Keratinocyte (primary cell): ENCODE results near the gene MED27. TPM values are rescaled to one million over a fixed set of nuclear protein-coding genes. Genes with fewer than 3 reads are reported as not detected.

ENCODE experiments used
- DNase-seq: peaks from one replicate; pipeline ENCODE4 v3.0.0-alpha.2; 2011; ENCODE audit warnings: low read depth, missing footprints, low spot score
- FAIRE-seq: peaks from 2 replicates; lab custom pipeline; 2011; peaks lifted over from hg19 to GRCh38; lab: Jason Lieb, UNC
- H2AFZ ChIP-seq: 2 replicates; pipeline ENCODE4 v1.6.0; 2012; ENCODE audit warnings: low read length, control low read depth, inconsistent platforms; ENCODE audit not compliant: control insufficient read depth
- H3K27ac ChIP-seq: 2 replicates; pipeline ENCODE4 v1.5.1; 2011; ENCODE audit warnings: low read length; ENCODE audit not compliant: control insufficient read depth, insufficient read depth
- H3K27me3 ChIP-seq: 3 replicates; pipeline ENCODE4 v1.6.0; 2011; ENCODE audit warnings: low read length; ENCODE audit not compliant: control insufficient read depth, insufficient read depth; ENCODE audit errors: extremely low read depth
- H3K36me3 ChIP-seq, 2 experiments: 2 replicates in 1 of 2; 3 replicates in 1 of 2; pipeline ENCODE4 v1.5.1; 2011; ENCODE audit warnings: low read length in 2 of 2, mild to moderate bottlenecking in 1 of 2; ENCODE audit not compliant: control insufficient read depth in 2 of 2, insufficient read depth in 2 of 2; ENCODE audit errors: extremely low read depth in 1 of 2
- H3K4me1 ChIP-seq: 3 replicates; pipeline ENCODE4 v1.5.1; 2011; ENCODE audit warnings: low read length; ENCODE audit not compliant: control insufficient read depth, insufficient read depth; ENCODE audit errors: extremely low read depth
- H3K4me2 ChIP-seq: 3 replicates; pipeline ENCODE4 v1.6.0; 2011; ENCODE audit warnings: low read depth, low read length; ENCODE audit not compliant: control insufficient read depth, insufficient read depth; ENCODE audit errors: extremely low read depth
- H3K4me3 ChIP-seq, 3 experiments: fragments of 200-600 bp in 1 of 3; sonication (generic) in 1 of 3; 2 replicates in 2 of 3; 3 replicates in 1 of 3; pipeline ENCODE4 v1.5.1; 2011 to 2016; ENCODE audit warnings: low read length in 3 of 3, mild to moderate bottlenecking in 3 of 3, control low read depth in 2 of 3, inconsistent platforms in 1 of 3, low read depth in 1 of 3, mixed read lengths in 1 of 3, mixed run types in 1 of 3, moderate library complexity in 1 of 3; ENCODE audit not compliant: control insufficient read depth in 2 of 3, insufficient read depth in 2 of 3; ENCODE audit errors: extremely low read depth in 1 of 3
- H3K79me2 ChIP-seq: 2 replicates; pipeline ENCODE4 v1.6.0; 2012; ENCODE audit warnings: low read length; ENCODE audit not compliant: control insufficient read depth, insufficient read depth
- H3K9ac ChIP-seq: 3 replicates; pipeline ENCODE4 v1.6.0; 2011; ENCODE audit warnings: low read length; ENCODE audit not compliant: control insufficient read depth, insufficient read depth; ENCODE audit errors: extremely low read depth
- H3K9me1 ChIP-seq: 3 replicates; pipeline ENCODE4 v1.6.0; 2011; ENCODE audit warnings: low read length; ENCODE audit not compliant: control insufficient read depth, insufficient read depth; ENCODE audit errors: extremely low read depth
- H3K9me3 ChIP-seq: 2 replicates; pipeline ENCODE4 v1.5.1; 2012; ENCODE audit warnings: low read depth, low read length; ENCODE audit not compliant: control insufficient read depth
- H4K20me1 ChIP-seq: 3 replicates; pipeline ENCODE4 v1.6.0; 2011; ENCODE audit warnings: low read length; ENCODE audit not compliant: control insufficient read depth, insufficient read depth; ENCODE audit errors: extremely low read depth
- CTCF ChIP-seq, 3 experiments: IDR thresholded peaks in 1 of 3; conservative IDR thresholded peaks in 1 of 3; optimal IDR thresholded peaks in 1 of 3; 2 replicates in 2 of 3; 3 replicates in 1 of 3; pipeline versions ENCODE3 to v1.5.1; 2011; ENCODE audit warnings: low read length in 3 of 3, mild to moderate bottlenecking in 3 of 3, moderate library complexity in 2 of 3, control low read depth in 1 of 3, inconsistent platforms in 1 of 3; ENCODE audit not compliant: insufficient read depth in 2 of 3; ENCODE audit errors: extremely low read depth in 1 of 3
- EZH2 ChIP-seq: IDR thresholded peaks from one replicate; pipeline ENCODE4 v1.6.1; 2012; ENCODE audit warnings: inconsistent platforms, mild to moderate bottlenecking, low read length, moderate library complexity
- dilution Hi-C: fragments of 300-500 bp; cut with MboI; formaldehyde crosslinking; loops from one replicate; pipeline ENCODE4 v1.7.0; 2020; ENCODE audit warnings: low sequenced_read_pairs; ENCODE audit not compliant: extremely low pct_ligation_motif_present
- polyA plus RNA-seq, 5 experiments: library from polyadenylated mRNA; depleted of rRNA in 3 of 5; stranded (reverse) in 3 of 5; stranded (forward) in 1 of 5; unstranded in 1 of 5; fragments of >200 nt; gene quantifications; 1 replicate in 1 of 5; 2 replicates in 3 of 5; 3 replicates in 1 of 5; pipeline versions ENCODE4 v1.2.1 to v1.2.3, GENCODE V29; 2011 to 2012; ENCODE audit warnings: missing spikeins in 2 of 5, low read depth in 1 of 5, low replicate concordance in 1 of 5

Gene MED27
- polyA plus RNA-seq, 1 donor (not counting 4 experiments of a cell fraction or from before 2014, with no cell fraction given) = 39.0 TPM

- no peaks in the 10 kb centered on the region for H4K20me1 ChIP-seq
- dilution Hi-C loops = no loop called here
- H3K79me2 ChIP-seq = no peaks in the 10 kb centered on the region
- no peaks in the 10 kb centered on the region for H3K9me1 ChIP-seq
- H3K9ac ChIP-seq = no peak overlapping the region
- no peaks in the 10 kb centered on the region for H3K36me3 ChIP-seq
- H3K9me3 ChIP-seq = no peaks in the 10 kb centered on the region
- no peak overlapping the region for H2AFZ ChIP-seq
- no peak overlapping the region for H3K27ac ChIP-seq
- no peak overlapping the region for H3K4me2 ChIP-seq
- H3K4me1 ChIP-seq = no peaks in the 10 kb centered on the region
- no peak overlapping the region for H3K4me3 ChIP-seq
- H3K27me3 ChIP-seq = peaks cover 71% of the 10 kb centered on the region
- TF ChIP-seq CTCF (optimal IDR thresholded peaks at IDR 0.05 in 1 of 3, IDR thresholded peaks at IDR 0.05 in 1 of 3, conservative IDR thresholded peaks at IDR 0.05 in 1 of 3; ENCODE audit: extremely low read depth in 1 of 3, insufficient read depth in 2 of 3, low read length in 3 of 3) = no peak
- no peak for TF ChIP-seq EZH2
- no peak for FAIRE-seq
- no peak for DNase-seq
Observed at GRCh38 chr9:132121021-132121420, 41.4 kb upstream of the MED27 start.

GRCh38 chr9:132117694-132118093 is 38.0 kb upstream of the MED27 start:
- H4K20me1 ChIP-seq = no peaks in the 10 kb centered on the region
- no peak overlapping the region for H3K4me3 ChIP-seq
- no peak overlapping the region for H2AFZ ChIP-seq
- H3K9me1 ChIP-seq = no peaks in the 10 kb centered on the region
- no peak for DNase-seq
- H3K4me1 ChIP-seq = no peaks in the 10 kb centered on the region
- no peak for TF ChIP-seq EZH2
- TF ChIP-seq CTCF (optimal IDR thresholded peaks at IDR 0.05 in 1 of 3, IDR thresholded peaks at IDR 0.05 in 1 of 3, conservative IDR thresholded peaks at IDR 0.05 in 1 of 3; ENCODE audit: extremely low read depth in 1 of 3, insufficient read depth in 2 of 3, low read length in 3 of 3) = no peak
- H3K36me3 ChIP-seq = no peaks in the 10 kb centered on the region
- no peak for FAIRE-seq
- H3K9ac ChIP-seq = no peak overlapping the region
- H3K4me2 ChIP-seq = no peak overlapping the region
- dilution Hi-C loops = no loop called here
- no peaks in the 10 kb centered on the region for H3K79me2 ChIP-seq
- H3K27me3 ChIP-seq = peaks cover 45% of the 10 kb centered on the region
- no peak overlapping the region for H3K27ac ChIP-seq
- H3K9me3 ChIP-seq = no peaks in the 10 kb centered on the region
